GM19099 (cell line): Measurements from ENCODE around the gene RPL10L.

Experiments used
- POLR2A ChIP-seq: IDR thresholded peaks from 3 replicates; pipeline ENCODE4 v1.6.1; 2011; ENCODE audit warnings: low read depth; ENCODE audit not compliant: insufficient read length; ENCODE audit errors: extremely low read depth

The RPL10L gene

GRCh38 chr14:46651526-46652144, at the start of gene RPL10L:
RPL10L (minus strand) TSS chr14:46651781; CDS start chr14:46651736, 45 bp downstream.
- TF ChIP-seq POLR2A = no peak

- no peak for TF ChIP-seq POLR2A
These were observed 40.2 kb upstream of the RPL10L start for GRCh38 chr14:46691819-46692218.

- TF ChIP-seq POLR2A = no peak
These were observed 35.1 kb upstream of the RPL10L start for GRCh38 chr14:46686652-46687051.

- no peak for TF ChIP-seq POLR2A
These were observed 20.5 kb upstream of the RPL10L start for GRCh38 chr14:46672128-46672527.

- no peak for TF ChIP-seq POLR2A
These were observed 11.8 kb upstream of the RPL10L start for GRCh38 chr14:46663382-46663781.

- no peak for TF ChIP-seq POLR2A
These were observed 10.1 kb upstream of the RPL10L start for GRCh38 chr14:46661728-46662127.

GRCh38 chr14:46653031-46653755, 1.6 kb upstream of the RPL10L start:
- no peak for TF ChIP-seq POLR2A

- no peak for TF ChIP-seq POLR2A
These were observed 4.8 kb downstream of the RPL10L start for GRCh38 chr14:46646796-46647195.

GRCh38 chr14:46626876-46627275, 24.7 kb downstream of the RPL10L start:
- TF ChIP-seq POLR2A = no peak
